IPS-11a (cell line): ENCODE results near the gene PTPRM.

Source experiments
- H3K4me3 ChIP-seq: one replicate; pipeline ENCODE4 v1.5.1; 2013; ENCODE audit warnings: low read depth, low read length, control low read depth

Gene PTPRM

GRCh38 chr18:8139891-8140406 lies 572.8 kb downstream of the PTPRM start:
- H3K4me3 ChIP-seq: no peak overlapping the region

DNA sequence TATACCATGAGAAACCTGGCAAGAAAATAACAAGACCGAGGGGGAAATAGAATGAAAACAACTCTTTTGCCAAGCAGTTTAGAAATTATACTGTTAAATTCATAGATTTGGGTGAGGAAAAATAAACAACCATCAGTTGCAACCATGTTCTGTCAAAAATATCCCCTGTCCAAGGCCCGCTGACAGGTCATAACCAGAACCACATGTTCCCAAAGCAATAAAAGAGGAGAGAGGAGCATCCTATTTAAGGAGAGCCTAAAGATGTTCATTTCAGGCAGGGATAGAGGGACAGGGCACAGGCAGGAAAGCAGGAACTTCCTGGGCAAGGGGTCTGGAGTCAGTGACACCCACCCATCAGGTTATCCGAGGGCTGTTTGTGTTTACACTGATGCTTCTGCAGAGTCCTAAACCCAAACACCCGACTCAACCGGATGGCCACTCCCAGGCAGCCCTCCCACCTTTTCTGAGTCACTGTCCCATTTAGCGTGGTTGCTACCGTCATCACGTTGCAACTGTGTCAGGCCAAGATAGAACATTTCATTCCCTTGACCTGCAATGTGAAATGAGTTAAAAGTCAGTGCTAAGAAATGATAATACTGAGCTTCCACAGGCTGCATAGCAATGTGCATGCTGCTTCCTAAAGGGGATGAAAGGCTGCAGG lies 573.9 kb downstream of the PTPRM start:
- no peak overlapping the region for H3K4me3 ChIP-seq

- no peak overlapping the region for H3K4me3 ChIP-seq
Measured at GRCh38 chr18:8142131-8142711, 575.1 kb downstream of the PTPRM start.

- no peak overlapping the region for H3K4me3 ChIP-seq
Measured at GRCh38 chr18:8142932-8143331, 575.8 kb downstream of the PTPRM start.

GRCh38 chr18:8151181-8151580 lies 584.1 kb downstream of the PTPRM start:
- no peak overlapping the region for H3K4me3 ChIP-seq

- no peak overlapping the region for H3K4me3 ChIP-seq
Measured at GRCh38 chr18:8153887-8154583, 586.9 kb downstream of the PTPRM start.

GRCh38 chr18:8162802-8163201 lies 595.7 kb downstream of the PTPRM start:
- H3K4me3 ChIP-seq: no peak overlapping the region

GRCh38 chr18:8163286-8163959 lies 596.3 kb downstream of the PTPRM start:
- H3K4me3 ChIP-seq: no peak overlapping the region

- no peak overlapping the region for H3K4me3 ChIP-seq
Measured at GRCh38 chr18:8165095-8165494, 598.0 kb downstream of the PTPRM start.

- H3K4me3 ChIP-seq: no peak overlapping the region
Measured at GRCh38 chr18:8167026-8167425, 599.9 kb downstream of the PTPRM start.

DNA sequence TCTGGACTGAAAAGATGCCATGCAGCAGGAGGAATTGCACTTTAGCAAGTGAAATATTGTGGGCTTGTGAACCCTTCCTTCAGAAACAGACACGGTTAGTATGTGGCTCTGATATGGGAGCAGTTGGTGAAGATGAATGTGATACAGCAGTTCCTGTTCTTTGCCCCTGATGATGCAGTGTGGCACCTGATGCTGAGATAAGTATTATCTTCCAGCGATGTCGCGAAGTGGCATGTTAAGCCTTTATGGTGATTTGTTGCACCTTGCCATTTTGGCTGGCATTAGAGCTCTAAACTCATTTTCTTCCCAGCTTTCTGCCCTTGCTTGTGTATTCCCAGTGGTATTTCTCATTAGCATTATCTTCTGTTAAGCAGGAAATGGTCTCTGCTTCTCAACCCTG lies 600.6 kb downstream of the PTPRM start:
- no peak overlapping the region for H3K4me3 ChIP-seq

GRCh38 chr18:8169722-8170121 lies 602.6 kb downstream of the PTPRM start:
- no peak overlapping the region for H3K4me3 ChIP-seq

GRCh38 chr18:8174771-8175170 lies 607.7 kb downstream of the PTPRM start:
- no peak overlapping the region for H3K4me3 ChIP-seq

DNA sequence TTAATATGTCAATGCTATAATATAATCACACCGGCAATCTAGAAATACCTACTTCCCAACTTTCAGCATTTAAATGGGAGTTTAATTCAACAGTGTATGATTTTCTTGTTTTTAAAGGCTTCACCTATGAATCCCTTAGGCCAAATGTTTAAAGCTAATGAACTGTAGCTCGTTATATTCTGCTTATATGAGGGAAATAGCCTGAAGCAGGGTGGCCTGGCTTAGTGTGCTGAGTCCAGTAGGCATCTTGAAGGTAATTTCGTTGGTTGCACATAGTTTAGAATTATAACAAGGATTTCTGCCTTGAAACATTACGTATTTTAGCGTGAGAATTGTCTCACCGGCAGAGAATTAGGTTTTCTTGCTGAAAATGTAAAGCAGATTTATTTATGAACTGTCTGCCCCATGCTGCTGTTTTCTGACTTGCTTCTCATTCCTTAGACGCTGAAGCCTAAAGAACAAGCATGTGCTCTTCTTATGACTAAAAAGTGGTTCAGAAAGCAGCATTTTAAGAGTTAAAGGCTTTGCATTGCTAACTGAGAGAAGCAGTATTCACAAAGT lies 608.5 kb downstream of the PTPRM start:
- H3K4me3 ChIP-seq: no peak overlapping the region

DNA sequence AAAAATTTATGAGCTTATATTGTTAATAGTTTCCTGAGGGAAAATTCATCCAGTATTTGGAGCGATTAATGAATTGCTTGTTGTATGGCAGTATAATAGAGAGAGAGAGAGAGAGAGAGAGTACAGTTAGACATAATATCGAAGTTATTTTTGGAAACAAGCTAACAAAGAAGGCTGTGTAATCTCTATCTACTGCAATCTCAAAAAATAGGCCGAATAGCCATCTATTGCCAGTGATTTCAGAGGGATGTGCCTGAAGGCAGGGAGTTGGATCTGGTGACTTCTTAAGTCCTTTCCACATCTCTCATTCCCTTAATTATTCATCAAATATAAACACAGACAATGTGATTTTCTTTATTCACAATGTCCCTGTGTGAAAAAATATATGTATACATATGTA lies 609.0 kb downstream of the PTPRM start:
- no peak overlapping the region for H3K4me3 ChIP-seq

DNA sequence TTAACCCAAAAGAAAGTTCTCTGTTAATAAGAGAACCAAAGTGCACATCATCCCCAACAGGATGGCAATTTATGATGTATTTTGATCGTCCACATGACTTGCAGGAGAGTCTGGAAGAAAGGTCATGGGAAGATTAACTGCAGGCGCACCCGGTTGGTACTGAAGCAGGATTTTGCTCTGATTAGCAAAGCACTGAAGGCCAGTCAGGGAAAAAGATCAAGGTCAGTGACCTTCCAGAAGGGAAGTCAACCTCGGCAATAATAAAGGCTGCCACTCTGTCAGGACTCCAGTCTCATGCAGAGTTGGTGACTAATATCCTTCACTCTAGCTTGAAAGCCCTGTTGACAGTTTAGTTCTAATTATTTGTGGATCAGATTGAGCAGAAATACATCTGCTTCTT lies 609.4 kb downstream of the PTPRM start:
- H3K4me3 ChIP-seq: no peak overlapping the region

- no peak overlapping the region for H3K4me3 ChIP-seq
Measured at GRCh38 chr18:8177330-8178016, 610.4 kb downstream of the PTPRM start.

DNA sequence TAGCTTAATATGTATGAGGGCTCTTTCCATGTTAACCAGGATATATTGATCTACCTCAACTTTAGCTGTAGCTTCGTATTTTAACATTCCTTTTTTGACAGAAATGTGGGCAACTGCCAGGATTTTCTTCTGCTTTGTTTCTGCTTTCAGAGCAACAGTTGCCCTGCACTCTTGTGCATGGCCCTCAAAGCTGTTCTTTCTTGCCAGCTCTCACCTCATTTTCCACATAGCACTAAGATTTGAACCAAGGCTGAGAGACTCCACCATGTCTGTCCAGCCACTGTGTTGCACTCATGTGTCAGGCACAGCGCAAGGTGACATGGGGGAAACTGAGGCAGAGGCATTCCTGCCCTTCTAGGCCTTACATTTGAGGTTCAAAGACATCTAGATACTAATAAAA lies 619.3 kb downstream of the PTPRM start:
- H3K4me3 ChIP-seq: no peak overlapping the region

DNA sequence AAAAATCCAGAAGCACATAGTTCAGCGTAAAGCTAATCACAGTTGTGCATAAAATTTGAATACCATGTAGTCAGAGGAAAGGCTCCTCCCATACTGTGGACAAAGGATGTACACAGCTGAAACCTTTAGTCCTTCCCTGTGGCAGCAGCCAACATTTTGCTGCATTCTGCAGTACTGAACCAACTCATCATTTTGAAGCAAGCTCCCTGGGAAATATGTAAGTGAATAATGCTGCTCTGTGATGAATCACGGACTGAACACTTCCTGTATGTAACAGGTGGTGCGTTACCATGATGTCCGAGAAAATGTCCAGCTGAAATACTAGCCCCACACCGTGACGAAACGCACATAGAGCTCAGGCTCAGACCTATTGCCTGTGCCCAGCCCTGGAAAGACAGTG lies 621.1 kb downstream of the PTPRM start:
- H3K4me3 ChIP-seq: no peak overlapping the region

- no peak overlapping the region for H3K4me3 ChIP-seq
Measured at GRCh38 chr18:8190980-8191379, 623.9 kb downstream of the PTPRM start.

- H3K4me3 ChIP-seq: no peak overlapping the region
Measured at GRCh38 chr18:8194431-8194830, 627.3 kb downstream of the PTPRM start.
